HEK293 (cell line): ENCODE results near the gene TTBK1.
A peak's percentile ranks its signal among the peaks of the same experiment; 100 is the strongest.

ENCODE experiments used
- CTCF ChIA-PET: fragments of 350-600 bp; formaldehyde crosslinking; extraction: SDS; loops from one replicate; lab custom pipeline; 2021; ENCODE audit warnings: antibody characterized with exemption; lab: Yijun Ruan, JAX
- POLR2A ChIA-PET: fragments of 300-600 bp; formaldehyde crosslinking; extraction: SDS; loops from one replicate; lab custom pipeline; 2020; ENCODE audit warnings: antibody characterized with exemption, inconsistent platforms; lab: Yijun Ruan, JAX
- H3K27ac ChIP-seq: fragments of 200-500 bp; sonication (Bioruptor generic); 2 replicates; pipeline ENCODE4 v1.5.1; 2014; ENCODE audit warnings: low read depth, low read length, control low read depth, inconsistent platforms; ENCODE audit errors: extremely low read depth
- H3K36me3 ChIP-seq, 2 experiments: fragments of 200-500 bp in 1 of 2; sonication (Bioruptor generic) in 1 of 2; 1 replicate in 1 of 2; 2 replicates in 1 of 2; pipeline ENCODE4 v1.5.1; 2014 to 2017; ENCODE audit warnings: inconsistent platforms in 2 of 2, low read length in 2 of 2; ENCODE audit not compliant: control insufficient read depth in 2 of 2, insufficient read depth in 1 of 2
- H3K4me1 ChIP-seq: fragments of 200-500 bp; sonication (Bioruptor generic); 2 replicates; pipeline ENCODE4 v1.5.1; 2014; ENCODE audit warnings: mild to moderate bottlenecking, low read length, inconsistent platforms; ENCODE audit not compliant: control insufficient read depth, insufficient read depth
- H3K4me3 ChIP-seq: 2 replicates; pipeline ENCODE4 v1.5.1; 2011; ENCODE audit warnings: low read depth, mild to moderate bottlenecking, control low read depth, low read length, moderate library complexity
- H3K9me3 ChIP-seq: fragments of 200-500 bp; sonication (Bioruptor generic); 2 replicates; pipeline ENCODE4 v1.5.1; 2014; ENCODE audit warnings: low read depth, low read length, inconsistent platforms; ENCODE audit not compliant: control insufficient read depth, insufficient read depth
- BCL11B ChIP-seq: fragments of 450-650 bp; formaldehyde crosslinking; IDR thresholded peaks from 2 replicates; pipeline ENCODE4 v1.5.1; 2016; ENCODE audit warnings: low read depth, missing biosample characterization, missing genetic modification characterization
- IKZF3 ChIP-seq: fragments of 450-650 bp; IDR thresholded peaks from 2 replicates; pipeline ENCODE4 v1.5.0; 2018; ENCODE audit warnings: missing biosample characterization, mild to moderate bottlenecking, missing genetic modification characterization, moderate library complexity
- PRDM6 ChIP-seq: fragments of 450-650 bp; formaldehyde crosslinking; IDR thresholded peaks from 2 replicates; pipeline ENCODE4 v1.5.1; 2017; ENCODE audit warnings: missing biosample characterization, missing genetic modification characterization
- REPIN1 ChIP-seq: fragments of 450-650 bp; formaldehyde crosslinking; IDR thresholded peaks from 2 replicates; pipeline ENCODE4 v1.5.1; 2017; ENCODE audit warnings: missing biosample characterization, missing genetic modification characterization, low read depth
- SCRT2 ChIP-seq: fragments of 450-650 bp; formaldehyde crosslinking; IDR thresholded peaks from 2 replicates; pipeline ENCODE4 v1.5.1; 2016; ENCODE audit warnings: missing biosample characterization, missing genetic modification characterization
- YY1 ChIP-seq: fragments of 450-650 bp; formaldehyde crosslinking; IDR thresholded peaks from 2 replicates; pipeline ENCODE4 v1.5.1; 2018; ENCODE audit warnings: missing biosample characterization, missing genetic modification characterization
- ZFP3 ChIP-seq: fragments of 450-650 bp; formaldehyde crosslinking; IDR thresholded peaks from 2 replicates; pipeline ENCODE4 v1.5.1; 2016; ENCODE audit warnings: low read depth, missing biosample characterization, missing genetic modification characterization
- ZNF221 ChIP-seq: fragments of 450-650 bp; formaldehyde crosslinking; IDR thresholded peaks from 2 replicates; pipeline ENCODE4 v1.5.1; 2017; ENCODE audit warnings: missing biosample characterization, missing genetic modification characterization, borderline replicate concordance
- ZNF324 ChIP-seq: fragments of 450-650 bp; formaldehyde crosslinking; IDR thresholded peaks from 2 replicates; pipeline ENCODE4 v1.5.1; 2016; ENCODE audit warnings: missing biosample characterization, missing genetic modification characterization
- ZNF335 ChIP-seq: fragments of 450-650 bp; formaldehyde crosslinking; conservative IDR thresholded peaks from 2 replicates; pipeline ENCODE4 v1.5.1; 2016; ENCODE audit warnings: missing biosample characterization, missing genetic modification characterization
- ZNF571 ChIP-seq: fragments of 450-650 bp; formaldehyde crosslinking; IDR thresholded peaks from 2 replicates; pipeline ENCODE4 v1.5.0; 2017; ENCODE audit warnings: missing biosample characterization, missing genetic modification characterization
- ZNF654 ChIP-seq: fragments of 450-650 bp; formaldehyde crosslinking; IDR thresholded peaks from 2 replicates; pipeline ENCODE4 v1.5.1; 2016; ENCODE audit warnings: low read depth, missing biosample characterization, missing genetic modification characterization
- ZNF660 ChIP-seq: fragments of 450-650 bp; IDR thresholded peaks from 2 replicates; pipeline ENCODE4 v1.5.1; 2018; ENCODE audit warnings: missing biosample characterization, mild to moderate bottlenecking, missing genetic modification characterization
- ZNF792 ChIP-seq: fragments of 450-650 bp; formaldehyde crosslinking; IDR thresholded peaks from 2 replicates; pipeline ENCODE4 v1.5.1; 2016; ENCODE audit warnings: missing biosample characterization, missing genetic modification characterization
- ZNF830 ChIP-seq: fragments of 450-650 bp; IDR thresholded peaks from 2 replicates; pipeline ENCODE4 v1.5.0; 2018; ENCODE audit warnings: missing biosample characterization, missing genetic modification characterization, low read depth, mild to moderate bottlenecking, moderate library complexity
- TF ChIP-seq, protein P1 (sequence below): fragments of 450-650 bp; formaldehyde crosslinking; IDR thresholded peaks from 2 replicates; pipeline ENCODE4; 2016; ENCODE audit warnings: missing biosample characterization, missing genetic modification characterization
- TF ChIP-seq, protein P2 (sequence below): fragments of 450-650 bp; formaldehyde crosslinking; IDR thresholded peaks from 2 replicates; pipeline ENCODE4 v1.5.1; 2016; ENCODE audit warnings: missing biosample characterization, missing genetic modification characterization

The TTBK1 gene

DNA sequence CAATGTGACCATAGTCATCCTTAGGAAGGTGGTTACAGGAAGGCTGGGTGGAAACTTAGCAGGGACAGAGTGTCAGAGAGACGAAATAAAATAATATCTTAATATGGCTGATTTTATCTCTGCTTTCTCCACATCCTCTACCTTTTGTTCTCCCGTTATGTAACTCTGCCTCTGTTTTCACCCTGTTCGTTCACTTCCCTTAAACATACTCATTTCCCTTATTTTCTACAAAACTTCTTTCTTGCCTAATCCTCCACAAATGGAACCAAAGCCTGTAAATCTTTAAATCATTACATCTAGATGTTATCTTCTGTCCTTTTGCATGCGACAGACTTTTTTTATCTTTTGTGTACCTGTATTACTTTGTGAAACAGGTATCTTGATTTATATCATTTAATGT, 88.6 kb downstream of the TTBK1 start:
- Histone ChIP-seq H3K4me1 (peaks cover 3% of the 10 kb centered on the region; the same call in 1 of the 2 replicates), H3K36me3 (peaks cover 0 to 6% of the 10 kb centered on the region in 2 experiments; a peak in 1 of 3 replicates), H3K4me3 (no peak overlapping the region), H3K27ac (no peak overlapping the region), H3K9me3 (no peaks in the 10 kb centered on the region)
- no peak for TF ChIP-seq REPIN1
- ChIA-PET POLR2A (no interaction called here), CTCF (interaction anchor here (0.6 kb wide), 1 partner anchor 103 kb away, joined by 3 read pairs; no protein-coding TSS in a partner anchor)

DNA sequence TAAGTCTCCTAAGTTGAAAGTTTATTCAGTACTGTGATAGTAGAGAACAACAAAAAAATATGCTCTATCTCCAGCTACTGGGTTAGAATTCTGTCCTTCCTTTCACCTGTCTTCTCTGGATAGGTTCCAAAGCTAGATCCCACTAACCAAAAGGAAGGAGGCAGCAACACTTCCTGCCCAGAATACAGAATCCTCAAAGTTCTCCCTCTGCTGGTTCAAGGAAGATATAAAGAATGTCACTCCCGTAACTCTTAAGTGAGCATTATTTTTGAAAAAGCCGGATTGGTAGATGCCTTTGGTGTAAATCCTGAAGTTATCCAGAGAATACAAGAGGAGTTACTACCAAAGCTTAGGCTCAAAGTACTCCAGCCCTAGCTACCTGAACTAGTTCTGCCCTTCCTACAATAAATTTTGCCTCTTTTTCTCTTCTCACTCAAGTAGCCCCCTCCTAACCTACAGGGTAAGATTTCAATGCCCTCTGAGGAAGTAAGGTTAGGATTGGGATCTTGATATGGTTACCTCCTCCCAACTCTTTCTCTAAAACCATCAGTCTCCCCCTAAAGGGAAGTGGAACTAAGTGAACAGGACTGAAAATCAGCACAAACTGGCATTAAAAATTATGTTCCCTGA, 91.3 kb downstream of the TTBK1 start:
- ChIA-PET POLR2A (interaction anchor here (0.7 to 1.7 kb wide), 3 partner anchors 12 to 112 kb away, joined by 3 to 4 read pairs (median 3); no protein-coding TSS in a partner anchor), CTCF (interaction anchor here (0.7 to 3.7 kb wide), 49 partner anchors 8 to 684 kb away, joined by 3 to 83 read pairs (median 5); partner anchors contain the start of genes DNPH1, LRRC73, POLR1C and SLC22A7)
- Histone ChIP-seq H3K4me3 (no peak overlapping the region), H3K4me1 (peaks cover 3% of the 10 kb centered on the region; the same call in 1 of the 2 replicates), H3K27ac (no peak overlapping the region)
- TF ChIP-seq ZNF654 (tag by site-specific recombination) (peak; percentile 39; the same call in 1 of the 2 replicates), ZNF221 (no peak), IKZF3 (tag by site-specific recombination) (0 out of 2 replicates have a peak, but pooled peaks have one; percentile 42), ZNF335 (tag by site-specific recombination) (0 out of 2 replicates have a peak, but pooled peaks have one; percentile 22), ZNF660 (tag by site-specific recombination) (peak; percentile 68), ZNF324 (tag by site-specific recombination) (no peak)
- TF ChIP-seq, protein P1, sequence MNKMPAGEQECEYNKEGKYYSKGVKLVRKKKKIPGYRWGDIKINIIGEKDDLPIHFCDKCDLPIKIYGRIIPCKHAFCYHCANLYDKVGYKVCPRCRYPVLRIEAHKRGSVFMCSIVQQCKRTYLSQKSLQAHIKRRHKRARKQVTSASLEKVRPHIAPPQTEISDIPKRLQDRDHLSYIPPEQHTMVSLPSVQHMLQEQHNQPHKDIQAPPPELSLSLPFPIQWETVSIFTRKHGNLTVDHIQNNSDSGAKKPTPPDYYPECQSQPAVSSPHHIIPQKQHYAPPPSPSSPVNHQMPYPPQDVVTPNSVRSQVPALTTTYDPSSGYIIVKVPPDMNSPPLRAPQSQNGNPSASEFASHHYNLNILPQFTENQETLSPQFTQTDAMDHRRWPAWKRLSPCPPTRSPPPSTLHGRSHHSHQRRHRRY (tag by site-specific recombination) = no peak
- TF ChIP-seq, protein P2, sequence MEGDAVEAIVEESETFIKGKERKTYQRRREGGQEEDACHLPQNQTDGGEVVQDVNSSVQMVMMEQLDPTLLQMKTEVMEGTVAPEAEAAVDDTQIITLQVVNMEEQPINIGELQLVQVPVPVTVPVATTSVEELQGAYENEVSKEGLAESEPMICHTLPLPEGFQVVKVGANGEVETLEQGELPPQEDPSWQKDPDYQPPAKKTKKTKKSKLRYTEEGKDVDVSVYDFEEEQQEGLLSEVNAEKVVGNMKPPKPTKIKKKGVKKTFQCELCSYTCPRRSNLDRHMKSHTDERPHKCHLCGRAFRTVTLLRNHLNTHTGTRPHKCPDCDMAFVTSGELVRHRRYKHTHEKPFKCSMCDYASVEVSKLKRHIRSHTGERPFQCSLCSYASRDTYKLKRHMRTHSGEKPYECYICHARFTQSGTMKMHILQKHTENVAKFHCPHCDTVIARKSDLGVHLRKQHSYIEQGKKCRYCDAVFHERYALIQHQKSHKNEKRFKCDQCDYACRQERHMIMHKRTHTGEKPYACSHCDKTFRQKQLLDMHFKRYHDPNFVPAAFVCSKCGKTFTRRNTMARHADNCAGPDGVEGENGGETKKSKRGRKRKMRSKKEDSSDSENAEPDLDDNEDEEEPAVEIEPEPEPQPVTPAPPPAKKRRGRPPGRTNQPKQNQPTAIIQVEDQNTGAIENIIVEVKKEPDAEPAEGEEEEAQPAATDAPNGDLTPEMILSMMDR (tag by site-specific recombination) = peak; percentile 39; the same call in 1 of the 2 replicates
- TF ChIP-seq, all 188 proteins: peak for 5
- Histone ChIP-seq H3K36me3 (peaks cover 4 to 33% of the 10 kb centered on the region in 2 experiments; a peak in 2 of 3 replicates), H3K9me3 (no peaks in the 10 kb centered on the region)

DNA sequence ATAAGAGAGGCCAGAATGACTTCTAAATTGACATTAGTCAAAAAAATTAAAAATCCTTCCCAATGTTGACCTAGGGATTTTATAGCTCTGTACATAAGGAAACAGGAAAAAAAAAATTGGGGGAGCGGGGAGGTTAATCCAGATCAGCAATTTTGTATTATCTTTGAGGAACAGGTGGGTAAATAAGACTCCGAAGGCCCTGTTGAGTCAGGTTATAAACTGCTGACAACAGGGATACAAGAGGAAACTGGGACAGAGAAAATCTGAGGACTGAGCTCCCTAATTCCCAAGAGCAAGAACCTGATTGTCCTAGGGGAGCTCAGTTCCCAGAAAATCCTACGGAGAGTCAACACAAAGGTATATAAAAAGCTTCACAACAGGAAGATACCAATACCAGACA, 92.2 kb downstream of the TTBK1 start:
- ChIA-PET POLR2A (interaction anchor here (0.9 kb wide), 1 partner anchor 113 kb away, joined by 3 read pairs; no protein-coding TSS in a partner anchor), CTCF (interaction anchor here (0.7 to 3.7 kb wide), 26 partner anchors 11 to 434 kb away, joined by 3 to 83 read pairs (median 6); partner anchors contain the start of genes DNPH1, LRRC73, POLR1C and YIPF3)
- Histone ChIP-seq H3K4me1 (peaks cover 3% of the 10 kb centered on the region; the same call in 1 of the 2 replicates), H3K36me3 (peaks cover 12 to 42% of the 10 kb centered on the region in 2 experiments), H3K4me3 (no peak overlapping the region), H3K27ac (no peak overlapping the region), H3K9me3 (no peaks in the 10 kb centered on the region)
- no peak for TF ChIP-seq ZNF792
- TF ChIP-seq BCL11B (tag by site-specific recombination) = no peak
- TF ChIP-seq SCRT2 (tag by site-specific recombination) = peak; percentile 52; the same call in 1 of the 2 replicates
- no peak for TF ChIP-seq ZNF571 (tag by site-specific recombination)

DNA sequence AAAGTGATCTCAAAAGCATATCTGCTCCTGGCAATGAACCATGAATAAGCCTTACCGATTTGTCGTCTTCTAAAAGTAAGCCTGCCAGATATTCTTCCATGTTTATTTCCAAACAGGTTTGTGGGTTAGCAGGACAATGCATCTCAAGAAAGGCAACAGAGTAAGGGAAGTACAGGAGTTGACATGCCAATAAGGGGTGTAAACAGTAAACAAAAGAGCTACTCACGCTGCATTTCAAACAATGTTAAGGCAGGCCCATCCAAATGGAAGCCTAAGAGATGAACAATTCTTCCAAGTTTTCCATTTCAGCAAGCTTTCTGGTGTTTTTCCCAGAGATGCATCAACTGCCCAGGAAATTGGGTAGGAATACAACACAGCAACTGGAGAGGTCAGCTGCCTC, 93.1 kb downstream of the TTBK1 start:
- Histone ChIP-seq H3K4me1 (peaks cover 3% of the 10 kb centered on the region; the same call in 1 of the 2 replicates), H3K9me3 (no peaks in the 10 kb centered on the region), H3K4me3 (no peak overlapping the region), H3K27ac (no peak overlapping the region), H3K36me3 (peaks cover 17 to 51% of the 10 kb centered on the region in 2 experiments)
- ChIA-PET CTCF (interaction anchor here (0.6 to 1.1 kb wide), 5 partner anchors 10 to 407 kb away, joined by 3 to 7 read pairs (median 3); partner anchors contain the start of gene CNPY3), POLR2A (no interaction called here)
- no peak for TF ChIP-seq ZFP3 (tag by site-specific recombination)
- TF ChIP-seq YY1 (tag by site-specific recombination) = no peak
- TF ChIP-seq ZNF830 (tag by site-specific recombination) = no peak
- TF ChIP-seq, protein P2 (tag by site-specific recombination) = no peak
- no peak for TF ChIP-seq PRDM6 (tag by site-specific recombination)
